Keratinocyte (primary cell): Measurements from ENCODE around the gene TLE1. TPM values are rescaled to one million over a fixed set of nuclear protein-coding genes. Genes with fewer than 3 reads are reported as not detected.

Experiments used
- DNase-seq: peaks from one replicate; pipeline ENCODE4 v3.0.0-alpha.2; 2011; ENCODE audit warnings: low read depth, missing footprints, low spot score
- FAIRE-seq: peaks from 2 replicates; lab custom pipeline; 2011; peaks lifted over from hg19 to GRCh38; lab: Jason Lieb, UNC
- H2AFZ ChIP-seq: 2 replicates; pipeline ENCODE4 v1.6.0; 2012; ENCODE audit warnings: low read length, control low read depth, inconsistent platforms; ENCODE audit not compliant: control insufficient read depth
- H3K27ac ChIP-seq: 2 replicates; pipeline ENCODE4 v1.5.1; 2011; ENCODE audit warnings: low read length; ENCODE audit not compliant: control insufficient read depth, insufficient read depth
- H3K27me3 ChIP-seq: 3 replicates; pipeline ENCODE4 v1.6.0; 2011; ENCODE audit warnings: low read length; ENCODE audit not compliant: control insufficient read depth, insufficient read depth; ENCODE audit errors: extremely low read depth
- H3K36me3 ChIP-seq, 2 experiments: 2 replicates in 1 of 2; 3 replicates in 1 of 2; pipeline ENCODE4 v1.5.1; 2011; ENCODE audit warnings: low read length in 2 of 2, mild to moderate bottlenecking in 1 of 2; ENCODE audit not compliant: control insufficient read depth in 2 of 2, insufficient read depth in 2 of 2; ENCODE audit errors: extremely low read depth in 1 of 2
- H3K4me1 ChIP-seq: 3 replicates; pipeline ENCODE4 v1.5.1; 2011; ENCODE audit warnings: low read length; ENCODE audit not compliant: control insufficient read depth, insufficient read depth; ENCODE audit errors: extremely low read depth
- H3K4me2 ChIP-seq: 3 replicates; pipeline ENCODE4 v1.6.0; 2011; ENCODE audit warnings: low read depth, low read length; ENCODE audit not compliant: control insufficient read depth, insufficient read depth; ENCODE audit errors: extremely low read depth
- H3K4me3 ChIP-seq, 3 experiments: fragments of 200-600 bp in 1 of 3; sonication (generic) in 1 of 3; 2 replicates in 2 of 3; 3 replicates in 1 of 3; pipeline ENCODE4 v1.5.1; 2011 to 2016; ENCODE audit warnings: low read length in 3 of 3, mild to moderate bottlenecking in 3 of 3, control low read depth in 2 of 3, inconsistent platforms in 1 of 3, low read depth in 1 of 3, mixed read lengths in 1 of 3, mixed run types in 1 of 3, moderate library complexity in 1 of 3; ENCODE audit not compliant: control insufficient read depth in 2 of 3, insufficient read depth in 2 of 3; ENCODE audit errors: extremely low read depth in 1 of 3
- H3K79me2 ChIP-seq: 2 replicates; pipeline ENCODE4 v1.6.0; 2012; ENCODE audit warnings: low read length; ENCODE audit not compliant: control insufficient read depth, insufficient read depth
- H3K9ac ChIP-seq: 3 replicates; pipeline ENCODE4 v1.6.0; 2011; ENCODE audit warnings: low read length; ENCODE audit not compliant: control insufficient read depth, insufficient read depth; ENCODE audit errors: extremely low read depth
- H3K9me1 ChIP-seq: 3 replicates; pipeline ENCODE4 v1.6.0; 2011; ENCODE audit warnings: low read length; ENCODE audit not compliant: control insufficient read depth, insufficient read depth; ENCODE audit errors: extremely low read depth
- H3K9me3 ChIP-seq: 2 replicates; pipeline ENCODE4 v1.5.1; 2012; ENCODE audit warnings: low read depth, low read length; ENCODE audit not compliant: control insufficient read depth
- H4K20me1 ChIP-seq: 3 replicates; pipeline ENCODE4 v1.6.0; 2011; ENCODE audit warnings: low read length; ENCODE audit not compliant: control insufficient read depth, insufficient read depth; ENCODE audit errors: extremely low read depth
- EZH2 ChIP-seq: IDR thresholded peaks from one replicate; pipeline ENCODE4 v1.6.1; 2012; ENCODE audit warnings: inconsistent platforms, mild to moderate bottlenecking, low read length, moderate library complexity
- dilution Hi-C: fragments of 300-500 bp; cut with MboI; formaldehyde crosslinking; loops from one replicate; pipeline ENCODE4 v1.7.0; 2020; ENCODE audit warnings: low sequenced_read_pairs; ENCODE audit not compliant: extremely low pct_ligation_motif_present
- polyA plus RNA-seq, 5 experiments: library from polyadenylated mRNA; depleted of rRNA in 3 of 5; stranded (reverse) in 3 of 5; stranded (forward) in 1 of 5; unstranded in 1 of 5; fragments of >200 nt; gene quantifications; 1 replicate in 1 of 5; 2 replicates in 3 of 5; 3 replicates in 1 of 5; pipeline versions ENCODE4 v1.2.1 to v1.2.3, GENCODE V29; 2011 to 2012; ENCODE audit warnings: missing spikeins in 2 of 5, low read depth in 1 of 5, low replicate concordance in 1 of 5
- TF ChIP-seq, protein P1 (sequence below), 3 experiments: IDR thresholded peaks in 1 of 3; conservative IDR thresholded peaks in 1 of 3; optimal IDR thresholded peaks in 1 of 3; 2 replicates in 2 of 3; 3 replicates in 1 of 3; pipeline versions ENCODE3 to v1.5.1; 2011; ENCODE audit warnings: low read length in 3 of 3, mild to moderate bottlenecking in 3 of 3, moderate library complexity in 2 of 3, control low read depth in 1 of 3, inconsistent platforms in 1 of 3; ENCODE audit not compliant: insufficient read depth in 2 of 3; ENCODE audit errors: extremely low read depth in 1 of 3

Gene TLE1
- polyA plus RNA-seq, 1 donor (not counting 4 experiments of a cell fraction or from before 2014, with no cell fraction given): 29.6 TPM

DNA sequence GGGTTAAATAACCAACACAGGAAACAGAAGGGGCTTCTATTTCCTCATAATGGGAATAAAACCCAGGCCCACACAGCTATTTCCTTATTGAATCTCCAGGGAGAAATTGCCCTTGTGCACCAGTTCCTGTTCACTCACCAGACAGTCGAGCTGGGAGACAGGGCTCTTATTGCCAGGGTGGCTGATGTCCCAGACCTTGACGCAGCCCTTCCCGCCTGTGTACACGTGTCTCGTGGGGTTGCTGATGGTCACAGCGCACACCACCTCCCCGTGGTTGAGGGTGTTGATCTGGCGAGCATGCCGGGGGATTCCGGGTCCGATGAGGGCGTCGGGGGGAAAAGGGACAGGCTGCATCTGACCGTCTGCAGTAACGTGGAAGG lies 96.5 kb downstream of the TLE1 start:
- no peak overlapping the region for H3K4me3 ChIP-seq
- FAIRE-seq (no peak), DNase-seq (no peak)
- no peaks in the 10 kb centered on the region for H3K9me1 ChIP-seq
- dilution Hi-C loops: no loop called here
- TF ChIP-seq EZH2: no peak
- TF ChIP-seq, protein P1, sequence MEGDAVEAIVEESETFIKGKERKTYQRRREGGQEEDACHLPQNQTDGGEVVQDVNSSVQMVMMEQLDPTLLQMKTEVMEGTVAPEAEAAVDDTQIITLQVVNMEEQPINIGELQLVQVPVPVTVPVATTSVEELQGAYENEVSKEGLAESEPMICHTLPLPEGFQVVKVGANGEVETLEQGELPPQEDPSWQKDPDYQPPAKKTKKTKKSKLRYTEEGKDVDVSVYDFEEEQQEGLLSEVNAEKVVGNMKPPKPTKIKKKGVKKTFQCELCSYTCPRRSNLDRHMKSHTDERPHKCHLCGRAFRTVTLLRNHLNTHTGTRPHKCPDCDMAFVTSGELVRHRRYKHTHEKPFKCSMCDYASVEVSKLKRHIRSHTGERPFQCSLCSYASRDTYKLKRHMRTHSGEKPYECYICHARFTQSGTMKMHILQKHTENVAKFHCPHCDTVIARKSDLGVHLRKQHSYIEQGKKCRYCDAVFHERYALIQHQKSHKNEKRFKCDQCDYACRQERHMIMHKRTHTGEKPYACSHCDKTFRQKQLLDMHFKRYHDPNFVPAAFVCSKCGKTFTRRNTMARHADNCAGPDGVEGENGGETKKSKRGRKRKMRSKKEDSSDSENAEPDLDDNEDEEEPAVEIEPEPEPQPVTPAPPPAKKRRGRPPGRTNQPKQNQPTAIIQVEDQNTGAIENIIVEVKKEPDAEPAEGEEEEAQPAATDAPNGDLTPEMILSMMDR (optimal IDR thresholded peaks at IDR 0.05 in 1 of 3, IDR thresholded peaks at IDR 0.05 in 1 of 3, conservative IDR thresholded peaks at IDR 0.05 in 1 of 3; ENCODE audit: extremely low read depth in 1 of 3, insufficient read depth in 2 of 3, low read length in 3 of 3): no peak
- H3K79me2 ChIP-seq: no peaks in the 10 kb centered on the region
- H3K9me3 ChIP-seq: no peaks in the 10 kb centered on the region
- peaks cover 18 to 20% of the 10 kb centered on the region in 2 experiments for H3K36me3 ChIP-seq
- no peaks in the 10 kb centered on the region for H3K27me3 ChIP-seq
- no peak overlapping the region for H3K9ac ChIP-seq
- no peak overlapping the region for H3K27ac ChIP-seq
- no peak overlapping the region for H3K4me2 ChIP-seq
- H3K4me1 ChIP-seq: no peaks in the 10 kb centered on the region
- H4K20me1 ChIP-seq: no peaks in the 10 kb centered on the region
- no peak overlapping the region for H2AFZ ChIP-seq

DNA sequence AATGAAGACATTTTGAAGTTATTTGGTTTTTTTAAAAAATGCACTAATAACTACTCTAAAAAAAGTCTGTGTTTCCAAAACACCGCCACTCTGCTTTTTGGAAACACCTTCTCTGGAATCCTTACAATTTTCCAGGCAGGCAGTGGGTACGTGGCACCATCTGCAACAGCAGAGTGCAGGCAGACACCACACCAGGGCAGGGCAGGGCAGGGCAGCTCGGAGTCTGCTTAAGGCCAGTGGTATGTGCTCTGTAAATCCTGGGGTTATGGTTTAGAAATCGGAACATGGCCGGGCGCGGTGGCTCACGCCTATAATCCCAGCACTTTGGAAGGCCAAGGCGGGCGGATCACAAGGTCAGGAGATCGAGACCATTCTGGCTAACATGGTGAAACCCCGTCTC lies 97.6 kb downstream of the TLE1 start:
- no peak for DNase-seq
- dilution Hi-C loops: no loop called here
- H2AFZ ChIP-seq: no peak overlapping the region
- no peaks in the 10 kb centered on the region for H3K9me1 ChIP-seq
- no peaks in the 10 kb centered on the region for H3K9me3 ChIP-seq
- no peak overlapping the region for H3K4me3 ChIP-seq
- TF ChIP-seq, protein P1 (optimal IDR thresholded peaks at IDR 0.05 in 1 of 3, IDR thresholded peaks at IDR 0.05 in 1 of 3, conservative IDR thresholded peaks at IDR 0.05 in 1 of 3; ENCODE audit: extremely low read depth in 1 of 3, insufficient read depth in 2 of 3, low read length in 3 of 3): no peak
- no peak for TF ChIP-seq EZH2
- H3K27me3 ChIP-seq: no peaks in the 10 kb centered on the region
- H3K4me2 ChIP-seq: no peak overlapping the region
- FAIRE-seq: no peak
- H3K4me1 ChIP-seq: no peaks in the 10 kb centered on the region
- no peak overlapping the region for H3K27ac ChIP-seq
- no peaks in the 10 kb centered on the region for H3K79me2 ChIP-seq
- H3K9ac ChIP-seq: no peak overlapping the region
- H4K20me1 ChIP-seq: no peaks in the 10 kb centered on the region
- peaks cover 18 to 22% of the 10 kb centered on the region in 2 experiments for H3K36me3 ChIP-seq
